Right atrium auricular region (tissue), 2 donors: ENCODE measurements around the gene KIF5A. TPM values are rescaled to one million over a fixed set of nuclear protein-coding genes. Genes with fewer than 3 reads are reported as not detected.

Source experiments
- DNase-seq: peaks from one replicate; pipeline ENCODE4 v3.0.0-alpha.2; 2019; ENCODE audit warnings: low spot score
- H3K27ac ChIP-seq, 2 donors: fragments of 200-600 bp; sonication (generic); 1 replicate in 1 of 2; 2 replicates in 1 of 2; pipeline ENCODE4 v1.5.1; 2016 to 2019
- H3K27me3 ChIP-seq, 2 donors: fragments of 200-600 bp; sonication (generic); one replicate each; pipeline versions ENCODE4 v1.5.1 to v1.6.0; 2017 to 2019
- H3K36me3 ChIP-seq: fragments of 200-600 bp; sonication (generic); one replicate; pipeline ENCODE4 v1.5.1; 2016
- H3K4me1 ChIP-seq, 2 donors: fragments of 200-600 bp; sonication (generic); one replicate each; pipeline versions ENCODE4 v1.5.1 to v1.6.0; 2017 to 2019
- H3K4me3 ChIP-seq, 2 donors: fragments of 200-600 bp; sonication (generic); 1 replicate in 1 of 2; 2 replicates in 1 of 2; pipeline ENCODE4 v1.5.1; 2017 to 2019; ENCODE audit warnings: mild to moderate bottlenecking in 1 of 2, moderate library complexity in 1 of 2
- H3K9me3 ChIP-seq, 2 donors: fragments of 200-600 bp; sonication (generic); one replicate each; pipeline ENCODE4 v1.5.1; 2019
- CTCF ChIP-seq, 2 donors: fragments of 200-600 bp; sonication (generic); IDR thresholded peaks; one replicate each; pipeline ENCODE4 v1.5.1; 2019; ENCODE audit warnings: antibody characterized with exemption in 2 of 2
- total RNA-seq, 2 donors: library from RNA; depleted of rRNA; stranded (reverse); fragments of >200 nt; gene quantifications; one replicate each; pipeline ENCODE4 v1.1.0, GENCODE V29; 2016

Gene KIF5A
- total RNA-seq, 2 donors from 2014 or later, result 0.11 to 0.12 TPM

GRCh38 chr12:57582440-57582839 lies 32.6 kb downstream of the KIF5A start:
- no peak for DNase-seq
- Histone ChIP-seq H3K27me3 (no peaks in the 10 kb centered on the region), H3K9me3 (no peaks in the 10 kb centered on the region), H3K4me1 (no peaks in the 10 kb centered on the region), H3K36me3 (no peaks in the 10 kb centered on the region), H3K27ac (no peak overlapping the region), H3K4me3 (no peak overlapping the region)
- TF ChIP-seq CTCF (IDR thresholded peaks at IDR 0.05), result no peak

DNA sequence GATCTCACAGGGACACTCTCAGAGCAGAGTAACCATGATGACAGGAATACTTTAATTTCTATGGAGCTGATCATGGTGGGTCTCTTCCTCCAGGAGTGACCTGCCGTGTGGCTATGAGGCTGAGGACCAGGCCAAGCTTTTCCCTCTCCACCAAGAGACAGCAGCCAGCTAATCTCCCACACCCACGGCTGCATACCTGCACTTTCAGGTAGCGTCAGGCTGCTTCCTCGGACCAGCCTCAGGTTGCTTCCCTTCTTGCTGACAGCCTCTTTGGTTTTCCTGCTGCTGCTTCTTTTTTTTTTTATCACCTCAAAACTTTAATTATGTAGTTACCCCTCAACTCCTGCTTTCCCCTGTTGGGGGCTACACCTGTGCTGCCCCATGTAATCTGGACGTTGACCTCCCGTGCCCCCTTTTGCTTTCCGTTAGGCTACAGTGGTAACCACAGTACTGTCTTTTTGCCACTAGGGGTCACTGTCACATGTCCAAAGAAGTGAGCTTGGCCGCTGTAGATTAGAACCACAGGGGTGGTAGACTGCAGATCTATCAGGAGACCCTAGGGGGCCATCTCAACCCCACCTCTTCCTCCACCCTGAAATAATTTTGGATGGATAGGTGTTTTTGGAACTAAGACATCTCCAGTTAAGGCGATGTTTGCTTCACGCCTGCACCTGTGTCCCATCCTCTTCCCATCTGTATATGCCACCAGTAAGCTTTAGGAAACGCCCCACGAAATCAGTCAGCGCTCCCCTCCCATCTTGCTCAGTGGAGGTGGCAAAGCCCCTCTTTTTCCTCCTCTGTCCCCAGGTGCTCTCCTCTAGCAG lies 33.4 kb downstream of the KIF5A start:
- H3K27ac ChIP-seq, result no peak overlapping the region
- no peaks in the 10 kb centered on the region for H3K27me3 ChIP-seq
- TF ChIP-seq CTCF (IDR thresholded peaks at IDR 0.05), result peak; percentile 85 to 94
- H3K4me3 ChIP-seq, result no peak overlapping the region
- H3K36me3 ChIP-seq, result no peaks in the 10 kb centered on the region
- peak; percentile 72 for DNase-seq
- no peaks in the 10 kb centered on the region for H3K4me1 ChIP-seq
- no peaks in the 10 kb centered on the region for H3K9me3 ChIP-seq

GRCh38 chr12:57584050-57584449 lies 34.2 kb downstream of the KIF5A start:
- DNase-seq, result no peak
- no peak overlapping the region for H3K4me3 ChIP-seq
- no peaks in the 10 kb centered on the region for H3K27me3 ChIP-seq
- H3K4me1 ChIP-seq, result no peaks in the 10 kb centered on the region
- H3K9me3 ChIP-seq, result no peaks in the 10 kb centered on the region
- H3K27ac ChIP-seq, result no peak overlapping the region
- TF ChIP-seq CTCF (IDR thresholded peaks at IDR 0.05), result no peak
- no peaks in the 10 kb centered on the region for H3K36me3 ChIP-seq

GRCh38 chr12:57584690-57585089 lies 34.8 kb downstream of the KIF5A start:
- Histone ChIP-seq H3K4me1 (no peaks in the 10 kb centered on the region), H3K27me3 (no peaks in the 10 kb centered on the region), H3K27ac (no peak overlapping the region), H3K9me3 (no peaks in the 10 kb centered on the region), H3K36me3 (no peaks in the 10 kb centered on the region), H3K4me3 (no peak overlapping the region)
- no peak for TF ChIP-seq CTCF (IDR thresholded peaks at IDR 0.05)
- no peak for DNase-seq

DNA sequence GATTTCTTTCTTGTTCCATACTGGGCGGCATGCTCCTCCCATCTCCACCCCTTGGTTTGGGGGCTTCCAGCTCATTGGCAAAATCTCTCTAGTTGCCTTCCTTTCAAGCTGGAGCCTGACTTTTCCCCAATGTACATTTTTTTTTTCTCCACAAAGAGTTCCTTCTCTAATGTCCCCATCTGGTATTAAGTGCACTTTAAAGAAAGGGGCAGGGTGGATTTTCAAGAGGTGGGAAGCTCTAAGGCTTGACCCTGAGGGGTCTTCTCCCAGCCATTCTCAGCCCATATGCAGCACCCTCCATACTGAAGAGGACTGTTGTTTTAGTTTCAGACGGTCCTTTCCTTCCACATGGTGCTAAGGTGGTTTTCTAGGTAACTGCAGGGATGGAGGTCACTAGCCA lies 35.3 kb downstream of the KIF5A start:
- Histone ChIP-seq H3K27me3 (no peaks in the 10 kb centered on the region), H3K4me1 (peaks cover 0 to under 1% of the 10 kb centered on the region in 2 donors), H3K27ac (no peak overlapping the region), H3K9me3 (no peaks in the 10 kb centered on the region), H3K4me3 (no peak overlapping the region), H3K36me3 (no peaks in the 10 kb centered on the region)
- DNase-seq, result no peak
- no peak for TF ChIP-seq CTCF (IDR thresholded peaks at IDR 0.05)

DNA sequence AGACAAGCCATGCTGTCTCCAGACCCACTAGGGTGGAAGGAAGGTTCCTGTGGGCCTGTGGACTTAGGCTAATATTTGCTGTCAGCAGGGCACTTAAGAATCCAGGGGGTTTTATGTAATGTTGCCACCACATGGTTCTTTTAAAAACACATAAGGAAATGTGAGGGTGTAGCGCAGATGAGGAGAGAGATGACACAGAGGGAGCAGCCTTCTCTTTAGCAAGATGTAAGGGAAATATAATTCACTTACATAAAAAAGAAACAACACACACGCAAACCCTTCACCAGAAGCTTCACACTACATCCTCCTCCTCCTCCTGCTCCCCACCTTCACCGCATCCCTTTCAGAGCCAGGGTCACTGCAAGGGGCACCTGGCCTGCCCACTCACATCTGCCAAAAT lies 36.3 kb downstream of the KIF5A start:
- H3K9me3 ChIP-seq, result no peaks in the 10 kb centered on the region
- no peak overlapping the region for H3K27ac ChIP-seq
- no peak overlapping the region for H3K4me3 ChIP-seq
- H3K4me1 ChIP-seq, result peaks cover 0 to 6% of the 10 kb centered on the region in 2 donors
- no peak for TF ChIP-seq CTCF (IDR thresholded peaks at IDR 0.05)
- DNase-seq, result no peak
- H3K27me3 ChIP-seq, result no peaks in the 10 kb centered on the region
- H3K36me3 ChIP-seq, result no peaks in the 10 kb centered on the region
